Ishikawa (cell line): ENCODE results near the gene WDR64.

ENCODE experiments used
- CEBPB ChIP-seq: IDR thresholded peaks from 2 replicates; pipeline ENCODE4 v1.6.1; 2012
- CREB1 ChIP-seq: IDR thresholded peaks from 2 replicates; pipeline ENCODE4 v1.6.1; 2012; ENCODE audit warnings: low read depth
- EGR1 ChIP-seq: IDR thresholded peaks from 2 replicates; pipeline ENCODE4 v1.6.1; 2012
- EP300 ChIP-seq: IDR thresholded peaks from 2 replicates; pipeline ENCODE4 v1.6.1; 2012; ENCODE audit warnings: borderline replicate concordance
- FOXM1 ChIP-seq: IDR thresholded peaks from 2 replicates; pipeline ENCODE4 v1.6.1; 2012; ENCODE audit warnings: low read depth, borderline replicate concordance
- NFIC ChIP-seq: IDR thresholded peaks from 2 replicates; pipeline ENCODE4 v1.6.1; 2012
- RAD21 ChIP-seq: IDR thresholded peaks from 2 replicates; pipeline ENCODE4 v1.6.1; 2012; ENCODE audit warnings: low read depth
- TAF1 ChIP-seq: IDR thresholded peaks from 2 replicates; pipeline ENCODE4 v1.6.1; 2012; ENCODE audit warnings: low read depth, mild to moderate bottlenecking
- TCF12 ChIP-seq: IDR thresholded peaks from 2 replicates; pipeline ENCODE4 v1.6.1; 2012; ENCODE audit warnings: low read depth
- TEAD4 ChIP-seq: IDR thresholded peaks from 2 replicates; pipeline ENCODE4 v1.6.1; 2012
- USF1 ChIP-seq: IDR thresholded peaks from 2 replicates; pipeline ENCODE4 v1.6.1; 2012
- YY1 ChIP-seq: IDR thresholded peaks from 2 replicates; pipeline ENCODE4 v1.6.1; 2012; ENCODE audit warnings: low read depth
- ZBTB7A ChIP-seq: IDR thresholded peaks from 2 replicates; pipeline ENCODE4 v1.6.1; 2012; ENCODE audit warnings: low read depth
- TF ChIP-seq, protein P1 (sequence below): IDR thresholded peaks from 2 replicates; pipeline ENCODE4 v1.6.1; 2012
- TF ChIP-seq, protein P2 (sequence below): IDR thresholded peaks from 2 replicates; pipeline ENCODE4 v1.6.1; 2012; ENCODE audit warnings: low read depth, mild to moderate bottlenecking

The WDR64 gene

DNA sequence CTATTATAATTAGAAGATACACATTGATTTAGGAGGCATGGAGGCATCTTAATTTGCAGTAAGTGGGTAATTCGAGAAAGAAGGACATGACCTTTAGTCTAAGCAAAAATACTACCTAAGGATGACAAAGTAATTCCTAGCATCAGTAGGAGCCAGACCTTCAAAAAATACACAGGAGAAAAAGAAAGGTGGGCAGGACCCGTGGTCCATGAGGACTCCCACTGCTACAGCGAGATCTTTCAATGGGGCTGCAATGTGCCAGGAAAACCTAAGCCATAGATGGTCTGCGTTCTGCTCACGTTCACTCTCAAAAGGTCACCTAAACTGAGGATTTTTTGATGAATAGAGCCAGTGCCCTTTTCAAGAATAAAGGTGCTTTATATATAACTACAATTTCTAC lies 185.3 kb downstream of the WDR64 start:
- TF ChIP-seq YY1 (no peak), CREB1 (no peak), ZBTB7A (no peak), EGR1 (no peak), CEBPB (no peak), USF1 (no peak), TCF12 (no peak), TAF1 (no peak), TEAD4 (no peak), NFIC (no peak), EP300 (no peak), FOXM1 (no peak), RAD21 (no peak)
- TF ChIP-seq, protein P1, sequence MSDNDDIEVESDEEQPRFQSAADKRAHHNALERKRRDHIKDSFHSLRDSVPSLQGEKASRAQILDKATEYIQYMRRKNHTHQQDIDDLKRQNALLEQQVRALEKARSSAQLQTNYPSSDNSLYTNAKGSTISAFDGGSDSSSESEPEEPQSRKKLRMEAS, result no peak
- TF ChIP-seq, protein P2, sequence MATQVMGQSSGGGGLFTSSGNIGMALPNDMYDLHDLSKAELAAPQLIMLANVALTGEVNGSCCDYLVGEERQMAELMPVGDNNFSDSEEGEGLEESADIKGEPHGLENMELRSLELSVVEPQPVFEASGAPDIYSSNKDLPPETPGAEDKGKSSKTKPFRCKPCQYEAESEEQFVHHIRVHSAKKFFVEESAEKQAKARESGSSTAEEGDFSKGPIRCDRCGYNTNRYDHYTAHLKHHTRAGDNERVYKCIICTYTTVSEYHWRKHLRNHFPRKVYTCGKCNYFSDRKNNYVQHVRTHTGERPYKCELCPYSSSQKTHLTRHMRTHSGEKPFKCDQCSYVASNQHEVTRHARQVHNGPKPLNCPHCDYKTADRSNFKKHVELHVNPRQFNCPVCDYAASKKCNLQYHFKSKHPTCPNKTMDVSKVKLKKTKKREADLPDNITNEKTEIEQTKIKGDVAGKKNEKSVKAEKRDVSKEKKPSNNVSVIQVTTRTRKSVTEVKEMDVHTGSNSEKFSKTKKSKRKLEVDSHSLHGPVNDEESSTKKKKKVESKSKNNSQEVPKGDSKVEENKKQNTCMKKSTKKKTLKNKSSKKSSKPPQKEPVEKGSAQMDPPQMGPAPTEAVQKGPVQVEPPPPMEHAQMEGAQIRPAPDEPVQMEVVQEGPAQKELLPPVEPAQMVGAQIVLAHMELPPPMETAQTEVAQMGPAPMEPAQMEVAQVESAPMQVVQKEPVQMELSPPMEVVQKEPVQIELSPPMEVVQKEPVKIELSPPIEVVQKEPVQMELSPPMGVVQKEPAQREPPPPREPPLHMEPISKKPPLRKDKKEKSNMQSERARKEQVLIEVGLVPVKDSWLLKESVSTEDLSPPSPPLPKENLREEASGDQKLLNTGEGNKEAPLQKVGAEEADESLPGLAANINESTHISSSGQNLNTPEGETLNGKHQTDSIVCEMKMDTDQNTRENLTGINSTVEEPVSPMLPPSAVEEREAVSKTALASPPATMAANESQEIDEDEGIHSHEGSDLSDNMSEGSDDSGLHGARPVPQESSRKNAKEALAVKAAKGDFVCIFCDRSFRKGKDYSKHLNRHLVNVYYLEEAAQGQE, result no peak

GRCh38 chr1:241837901-241838300 lies 185.8 kb downstream of the WDR64 start:
- no peak for TF ChIP-seq CEBPB
- no peak for TF ChIP-seq RAD21
- no peak for TF ChIP-seq TAF1
- no peak for TF ChIP-seq ZBTB7A
- no peak for TF ChIP-seq NFIC
- TF ChIP-seq TCF12, result no peak
- no peak for TF ChIP-seq CREB1
- no peak for TF ChIP-seq USF1
- no peak for TF ChIP-seq EGR1
- no peak for TF ChIP-seq YY1
- TF ChIP-seq FOXM1, result no peak
- TF ChIP-seq, protein P2, result no peak
- no peak for TF ChIP-seq EP300
- no peak for TF ChIP-seq TEAD4
- TF ChIP-seq, protein P1, result no peak

DNA sequence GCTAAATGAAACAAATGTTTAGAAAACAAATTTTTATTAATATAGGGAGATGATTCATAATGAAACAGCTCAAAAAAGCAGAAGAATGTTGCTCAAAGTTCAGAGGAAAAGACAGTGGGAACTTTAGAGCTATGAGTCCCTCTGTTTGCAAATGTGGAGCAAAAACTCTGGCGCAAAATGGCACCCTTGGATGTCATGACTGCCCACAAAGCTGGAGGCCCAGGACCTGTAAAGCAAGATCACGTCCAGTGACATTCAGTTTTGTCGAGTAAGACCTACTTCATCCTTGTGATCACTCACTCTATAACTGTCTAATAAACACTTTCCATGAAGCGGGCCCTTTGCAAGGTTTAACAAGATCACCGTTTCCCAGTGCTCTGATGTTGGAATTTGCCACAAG lies 186.8 kb downstream of the WDR64 start:
- TF ChIP-seq ZBTB7A, result no peak
- TF ChIP-seq TEAD4, result no peak
- TF ChIP-seq EP300, result no peak
- TF ChIP-seq, protein P1, result no peak
- no peak for TF ChIP-seq RAD21
- TF ChIP-seq TAF1, result no peak
- no peak for TF ChIP-seq NFIC
- TF ChIP-seq, protein P2, result no peak
- TF ChIP-seq CEBPB, result no peak
- TF ChIP-seq EGR1, result no peak
- no peak for TF ChIP-seq CREB1
- TF ChIP-seq USF1, result no peak
- no peak for TF ChIP-seq FOXM1
- TF ChIP-seq YY1, result no peak

GRCh38 chr1:241839369-241839979 lies 187.4 kb downstream of the WDR64 start:
- TF ChIP-seq TCF12, result no peak
